GM19043 (cell line): ENCODE results near the gene FTO.

ENCODE experiments used
- ATAC-seq: cut with Tn5 transposase; IDR thresholded peaks from one replicate; pipeline ENCODE4 v1.9.1; 2021; ENCODE audit warnings: low read depth; ENCODE audit not compliant: unreplicated experiment

Gene FTO

GRCh38 chr16:54129810-54130209 lies 425.9 kb downstream of the FTO start:
- no peak for ATAC-seq

GRCh38 chr16:54135361-54136275 lies 431.7 kb downstream of the FTO start:
- no peak for ATAC-seq

GRCh38 chr16:54136276-54136625 lies 432.3 kb downstream of the FTO start:
- no peak for ATAC-seq

GRCh38 chr16:54140057-54140787 lies 436.3 kb downstream of the FTO start:
- ATAC-seq = no peak

GRCh38 chr16:54140788-54141136 lies 436.8 kb downstream of the FTO start:
- no peak for ATAC-seq

- no peak for ATAC-seq
These were observed 438.8 kb downstream of the FTO start for GRCh38 chr16:54142787-54143186.

GRCh38 chr16:54143410-54143809 lies 439.5 kb downstream of the FTO start:
- ATAC-seq = no peak

- no peak for ATAC-seq
These were observed 440.1 kb downstream of the FTO start for GRCh38 chr16:54143934-54144571.

- no peak for ATAC-seq
These were observed 440.6 kb downstream of the FTO start for GRCh38 chr16:54144572-54144947.

- no peak for ATAC-seq
These were observed 441.9 kb downstream of the FTO start for GRCh38 chr16:54145881-54146280.

- no peak for ATAC-seq
These were observed 445.0 kb downstream of the FTO start for GRCh38 chr16:54148974-54149373.

- no peak for ATAC-seq
These were observed 446.9 kb downstream of the FTO start for GRCh38 chr16:54150861-54151260.

- ATAC-seq = no peak
These were observed 448.6 kb downstream of the FTO start for GRCh38 chr16:54152362-54153239.

- no peak for ATAC-seq
These were observed 449.4 kb downstream of the FTO start for GRCh38 chr16:54153240-54153934.

- no peak for ATAC-seq
These were observed 452.4 kb downstream of the FTO start for GRCh38 chr16:54156349-54156748.

GRCh38 chr16:54158986-54159385 lies 455.0 kb downstream of the FTO start:
- no peak for ATAC-seq

GRCh38 chr16:54159490-54160080 lies 455.6 kb downstream of the FTO start:
- ATAC-seq = no peak

GRCh38 chr16:54160252-54160860 lies 456.4 kb downstream of the FTO start:
- ATAC-seq = no peak
